Measurements from ENCODE around the gene PROM1.
A peak's percentile ranks its signal among the peaks of the same experiment; 100 is the strongest.

PROM1 gene

DNA sequence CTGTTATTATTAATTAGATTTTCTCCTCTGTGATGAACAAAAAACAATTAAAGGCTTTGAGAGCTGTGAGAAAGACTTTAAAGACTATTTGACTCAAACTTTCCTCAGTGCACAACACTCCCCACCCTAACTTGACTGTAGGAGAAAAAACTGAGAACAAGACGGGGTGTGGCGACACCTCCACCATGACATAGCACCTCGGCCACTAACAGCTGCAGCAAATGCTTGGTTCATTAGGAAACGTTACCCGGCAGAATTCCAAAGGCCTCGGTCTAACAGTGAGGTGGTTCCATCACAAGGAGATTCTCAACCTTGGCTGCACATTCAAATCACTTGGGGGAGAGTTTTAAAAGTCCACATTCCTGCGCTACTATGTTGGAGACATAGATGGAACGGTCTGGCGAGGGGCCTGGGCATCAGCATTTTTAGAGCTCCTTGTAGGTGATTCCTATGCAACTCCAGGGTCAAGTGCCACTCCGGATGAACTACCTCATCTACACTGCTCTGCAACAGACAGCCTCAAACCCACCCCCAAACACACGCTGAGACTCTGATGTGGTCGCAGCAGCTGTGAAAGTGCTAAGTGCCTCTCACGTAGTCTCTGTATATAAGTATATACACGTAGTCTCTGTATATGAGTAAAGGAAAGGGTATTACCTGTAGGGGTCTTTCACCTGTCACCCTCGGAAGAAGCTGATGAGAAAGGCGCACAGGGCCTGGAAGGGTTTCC lies 121.9 kb downstream of the PROM1 start:
- no peak for TF ChIP-seq CTCF (IDR thresholded peaks at IDR 0.05; ENCODE audit: low read depth, low read length, missing control alignments)
- no peak for DNase-seq (ENCODE audit: low read depth)
- no peak overlapping the region for H3K4me3 ChIP-seq (ENCODE audit: low read depth, low read length)

GRCh38 chr4:15958562-15958961 lies 125.3 kb downstream of the PROM1 start:
- no peak overlapping the region for H3K4me3 ChIP-seq (ENCODE audit: low read depth, low read length)
- no peak for TF ChIP-seq CTCF (IDR thresholded peaks at IDR 0.05; ENCODE audit: low read depth, low read length, missing control alignments)
- no peak for DNase-seq (ENCODE audit: low read depth)

DNA sequence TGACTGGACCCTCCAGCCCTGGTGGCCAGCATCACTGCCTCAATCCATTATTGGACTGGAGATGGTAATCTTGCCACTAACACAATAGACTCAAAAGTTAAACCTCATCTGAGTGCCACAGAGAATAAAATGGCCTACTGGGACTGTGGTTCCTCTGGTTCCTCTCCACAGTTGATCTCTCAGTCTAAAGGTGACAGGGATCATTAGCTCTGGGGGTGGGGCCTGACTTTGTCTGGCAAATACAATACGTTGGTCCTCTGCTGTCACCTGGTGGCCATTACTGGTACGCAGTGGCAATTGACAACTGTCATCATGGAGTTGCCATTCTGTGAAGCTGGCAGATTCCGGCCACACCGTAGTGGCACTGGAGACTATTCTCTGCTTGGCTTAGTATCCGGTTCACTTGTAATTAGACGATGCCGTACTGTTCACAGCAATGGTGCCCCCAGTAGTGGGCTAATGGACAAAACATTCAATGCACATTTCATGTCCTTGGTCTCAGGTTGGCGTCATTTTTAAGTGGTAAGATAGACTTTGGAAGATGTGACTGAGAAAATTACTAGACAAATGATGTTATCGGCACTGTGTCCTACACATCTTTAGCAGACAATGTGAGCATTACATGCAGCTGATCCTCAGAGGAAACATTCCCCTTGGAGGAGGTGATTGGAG lies 127.5 kb downstream of the PROM1 start:
- peak; percentile 58 for DNase-seq (ENCODE audit: low read depth)
- TF ChIP-seq CTCF (IDR thresholded peaks at IDR 0.05; ENCODE audit: low read depth, low read length, missing control alignments): peak; percentile 92
- H3K4me3 ChIP-seq (ENCODE audit: low read depth, low read length): no peak overlapping the region

DNA sequence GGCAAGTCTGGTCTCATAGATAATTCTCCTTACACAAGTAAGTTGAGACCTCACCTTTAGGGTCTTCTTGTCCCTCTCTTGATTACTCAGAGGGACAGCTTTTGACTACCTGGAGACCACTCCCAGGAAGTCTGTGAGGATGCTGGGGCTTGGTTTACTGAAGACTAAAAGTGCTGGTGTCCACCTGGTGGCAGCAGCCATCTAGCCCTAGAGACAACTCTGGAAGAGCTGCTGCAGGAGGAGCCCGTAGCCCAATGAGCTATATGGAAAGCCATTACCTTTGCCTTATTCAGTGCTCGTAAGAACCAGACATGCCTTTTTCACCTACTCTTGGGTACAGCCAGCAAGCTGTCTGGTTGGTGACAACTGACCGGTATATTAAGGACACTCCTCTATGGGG lies 128.2 kb downstream of the PROM1 start:
- peak; percentile 10 for TF ChIP-seq CTCF (IDR thresholded peaks at IDR 0.05; ENCODE audit: low read depth, low read length, missing control alignments)
- no peak overlapping the region for H3K4me3 ChIP-seq (ENCODE audit: low read depth, low read length)
- no peak for DNase-seq (ENCODE audit: low read depth)

DNA sequence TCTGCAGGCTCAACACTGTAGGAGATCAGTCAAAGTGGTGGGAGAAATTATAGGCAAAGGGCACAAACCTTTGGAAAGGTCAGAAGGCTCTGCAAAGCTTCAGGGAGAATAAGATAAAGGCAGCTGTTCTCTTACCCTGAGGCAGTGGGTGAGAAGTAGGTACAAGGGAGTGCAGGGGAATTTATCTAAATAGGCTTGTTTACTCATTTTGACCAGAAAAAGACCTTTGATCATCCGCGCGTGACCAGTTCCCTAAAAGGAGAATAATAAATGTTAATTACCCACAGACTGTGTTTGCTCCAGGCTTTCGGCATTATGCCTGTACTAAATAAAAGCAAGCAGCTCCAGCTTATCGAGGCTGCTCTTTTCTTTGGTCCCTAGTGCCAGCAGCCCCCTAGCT lies 130.2 kb downstream of the PROM1 start:
- peak; percentile 15 for DNase-seq (ENCODE audit: low read depth)
- TF ChIP-seq CTCF (IDR thresholded peaks at IDR 0.05; ENCODE audit: low read depth, low read length, missing control alignments): no peak

DNA sequence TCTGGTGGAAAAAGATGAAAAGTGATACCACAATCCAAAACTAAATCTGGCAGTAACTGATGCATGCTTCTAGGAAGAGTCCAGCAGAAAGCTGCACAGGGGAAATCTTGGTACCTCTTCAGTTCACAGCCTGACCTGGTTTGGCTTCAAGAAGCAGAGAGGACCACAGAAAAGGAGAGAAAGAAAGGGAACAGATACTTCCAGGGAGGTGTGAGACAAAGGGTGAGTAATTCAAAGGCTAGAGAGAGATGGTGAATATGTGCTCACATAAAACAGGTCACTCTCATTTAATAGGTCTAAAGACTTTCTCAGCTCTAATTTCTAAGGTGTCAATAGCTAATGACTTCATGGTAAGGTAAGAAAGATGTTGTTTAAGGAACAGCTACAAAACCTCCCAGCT lies 132.0 kb downstream of the PROM1 start:
- no peak for TF ChIP-seq CTCF (IDR thresholded peaks at IDR 0.05; ENCODE audit: low read depth, low read length, missing control alignments)
- H3K4me3 ChIP-seq (ENCODE audit: low read depth, low read length): no peak overlapping the region
- DNase-seq (ENCODE audit: low read depth): no peak

More for the DNA sequence above, 130.2 kb downstream of the PROM1 start:
- H3K4me3 ChIP-seq (ENCODE audit: low read depth, low read length): no peak overlapping the region

All from GM12864 (cell line).